ENCODE results near the gene KCNJ15. TPM values are rescaled to one million over a fixed set of nuclear protein-coding genes. Genes with fewer than 3 reads are reported as not detected.

KCNJ15 gene
- total and polyA plus RNA-seq, 2 of the 8 experiments (the other 6 are each of a cell fraction or from before 2014, with no cell fraction given) = under 0.01 TPM; not detected in 1

DNA sequence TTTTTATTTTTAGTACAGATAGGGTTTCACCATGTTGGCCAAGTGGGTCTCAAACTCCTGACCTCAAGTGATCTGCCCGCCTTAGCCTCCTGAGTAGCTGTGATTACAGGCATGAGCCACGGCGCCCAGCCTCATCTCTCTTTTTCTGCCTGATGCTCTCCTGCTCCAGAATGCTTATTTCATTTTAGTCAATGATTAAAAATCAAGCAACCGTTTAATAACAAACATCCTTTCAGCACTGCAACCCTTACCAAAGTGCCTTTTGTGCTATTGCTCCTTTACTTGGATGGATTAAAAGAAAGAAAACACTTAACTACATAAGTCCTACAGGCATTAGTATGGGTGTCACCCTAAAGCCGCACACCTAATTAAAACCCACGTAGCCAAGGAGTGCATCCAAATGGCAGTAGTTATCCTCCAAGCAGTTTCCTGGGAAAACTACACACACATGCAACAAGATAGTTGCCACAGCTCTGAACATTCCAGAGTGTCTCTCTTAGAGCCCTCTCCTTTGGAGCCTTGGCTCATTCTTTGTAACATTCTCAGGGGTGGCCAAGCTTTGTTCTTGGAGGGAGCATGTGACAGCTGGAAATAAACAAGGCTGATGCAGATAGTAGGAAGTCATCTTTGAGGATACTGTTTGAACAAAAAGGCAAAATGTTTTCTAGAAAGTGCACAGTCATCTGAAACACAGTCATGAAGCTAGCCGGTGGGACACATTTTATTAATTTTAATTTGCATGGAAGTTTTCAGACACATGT lies 51.2 kb downstream of the KCNJ15 start (continued):
- TF ChIP-seq NRF1 (IDR thresholded peaks at IDR 0.05; ENCODE audit: low read depth, low read length) (no peak), YY1 (IDR thresholded peaks at IDR 0.05; ENCODE audit: low read depth, low read length) (no peak), NANOG (IDR thresholded peaks at IDR 0.05; ENCODE audit: insufficient read depth, low read depth, low read length, poor library complexity, severe bottlenecking) (no peak), POLR2A (IDR thresholded peaks at IDR 0.05; ENCODE audit: control extremely low read depth in 1 of 2, low read depth in 2 of 2, low read length in 2 of 2) (no peak), SRF (IDR thresholded peaks at IDR 0.05; ENCODE audit: low read depth, low read length) (no peak)

Measured in H1 (cell line).